ENCODE measurements around the gene ZWINT.

The ZWINT gene

GRCh38 chr10:56360967-56361612 is at the start of gene ZWINT:
ZWINT (minus strand) TSS chr10:56361259; CDS start chr10:56361236, 23 bp downstream.
- DNase-seq: peak; percentile 90 to 96

- no peak for DNase-seq
Observed at GRCh38 chr10:56383806-56384205, 22.7 kb upstream of the ZWINT start.

GRCh38 chr10:56370217-56371113 is 9.4 kb upstream of the ZWINT start:
- no peak for DNase-seq

GRCh38 chr10:56360583-56360966 is 484 bp downstream of the ZWINT start:
- no peak for DNase-seq

- DNase-seq: no peak
Observed at GRCh38 chr10:56359837-56360236, 1.2 kb downstream of the ZWINT start.

GRCh38 chr10:56357018-56357417 is 4.0 kb downstream of the ZWINT start:
- no peak for DNase-seq

- no peak for DNase-seq
Observed at GRCh38 chr10:56351909-56352630, 9.0 kb downstream of the ZWINT start.

- no peak for DNase-seq
Observed at GRCh38 chr10:56349611-56350010, 11.4 kb downstream of the ZWINT start.

GRCh38 chr10:56348101-56348500 is 13.0 kb downstream of the ZWINT start:
- no peak for DNase-seq

- DNase-seq: no peak
Observed at GRCh38 chr10:56346845-56347415, 14.1 kb downstream of the ZWINT start.

- no peak for DNase-seq
Observed at GRCh38 chr10:56341612-56342011, 19.4 kb downstream of the ZWINT start.

GRCh38 chr10:56329961-56330360 is 31.1 kb downstream of the ZWINT start:
- DNase-seq: no peak

GRCh38 chr10:56327118-56327517 is 33.9 kb downstream of the ZWINT start:
- no peak for DNase-seq

- no peak for DNase-seq
Observed at GRCh38 chr10:56319386-56319785, 41.7 kb downstream of the ZWINT start.

GRCh38 chr10:56318816-56319215 is 42.2 kb downstream of the ZWINT start:
- peak; percentile 16 to 65 for DNase-seq

GRCh38 chr10:56317603-56318002 is 43.5 kb downstream of the ZWINT start:
- DNase-seq: no peak

GRCh38 chr10:56316603-56317002 is 44.5 kb downstream of the ZWINT start:
- DNase-seq: no peak
